H9 (cell line): Measurements from ENCODE around the gene SPATS2. TPM values are rescaled to one million over a fixed set of nuclear protein-coding genes. Genes with fewer than 3 reads are reported as not detected.
A peak's percentile ranks its signal among the peaks of the same experiment; 100 is the strongest.

Experiments
- DNase-seq: peaks from one replicate; pipeline ENCODE4 v3.0.0-alpha.2; 2017
- H2AFZ ChIP-seq: one replicate; pipeline ENCODE4 v1.6.1; 2013; ENCODE audit warnings: mild to moderate bottlenecking, low read length, control low read depth, moderate library complexity
- H2AK5ac ChIP-seq: 2 replicates; pipeline ENCODE4 v1.6.1; 2013; ENCODE audit warnings: low read length, control low read depth, mixed read lengths; ENCODE audit not compliant: insufficient read length
- H2BK120ac ChIP-seq: one replicate; pipeline ENCODE4 v1.6.1; 2013; ENCODE audit warnings: low read depth, mild to moderate bottlenecking, low read length, control low read depth, inconsistent platforms; ENCODE audit not compliant: poor library complexity, severe bottlenecking
- H2BK12ac ChIP-seq: 2 replicates; pipeline ENCODE4 v1.6.1; 2013; ENCODE audit warnings: low read length, control low read depth, mixed read lengths, low read depth; ENCODE audit not compliant: insufficient read length
- H2BK15ac ChIP-seq: 2 replicates; pipeline ENCODE4 v1.6.1; 2013; ENCODE audit warnings: low read depth, low read length, control low read depth
- H2BK20ac ChIP-seq: one replicate; pipeline ENCODE4 v1.6.1; 2013; ENCODE audit warnings: low read depth, mild to moderate bottlenecking, low read length, control low read depth, inconsistent platforms; ENCODE audit not compliant: poor library complexity, severe bottlenecking
- H2BK5ac ChIP-seq: 2 replicates; pipeline ENCODE4 v1.6.1; 2013; ENCODE audit warnings: low read length, control low read depth, mixed read lengths; ENCODE audit not compliant: insufficient read length
- H3K14ac ChIP-seq: 2 replicates; pipeline ENCODE4 v1.6.1; 2013; ENCODE audit warnings: low read length, control low read depth; ENCODE audit not compliant: insufficient read depth
- H3K18ac ChIP-seq: 2 replicates; pipeline ENCODE4 v1.6.1; 2013; ENCODE audit warnings: low read depth, mild to moderate bottlenecking, mixed read lengths, low read length, control low read depth; ENCODE audit not compliant: insufficient read length
- H3K23ac ChIP-seq: 2 replicates; pipeline ENCODE4 v1.6.1; 2013; ENCODE audit warnings: low read length, control low read depth, mixed read lengths, low read depth; ENCODE audit not compliant: insufficient read length
- H3K23me2 ChIP-seq: 2 replicates; pipeline ENCODE4 v1.6.1; 2013; ENCODE audit warnings: low read depth, mild to moderate bottlenecking, mixed read lengths, low read length, control low read depth; ENCODE audit not compliant: insufficient read length, poor library complexity, severe bottlenecking
- H3K27ac ChIP-seq: 2 replicates; pipeline ENCODE4 v1.5.1; 2013; ENCODE audit warnings: low read length, control low read depth, mixed read lengths, low read depth; ENCODE audit not compliant: insufficient read length
- H3K27me3 ChIP-seq: 2 replicates; pipeline ENCODE4 v1.6.1; 2013; ENCODE audit warnings: low read length, control low read depth, inconsistent platforms; ENCODE audit not compliant: insufficient read depth
- H3K4ac ChIP-seq: 2 replicates; pipeline ENCODE4 v1.6.1; 2013; ENCODE audit warnings: low read depth, mild to moderate bottlenecking, control low read depth, inconsistent platforms, low read length, moderate library complexity
- H3K4me1 ChIP-seq: 2 replicates; pipeline ENCODE4 v1.6.1; 2013; ENCODE audit warnings: low read length, control low read depth, inconsistent platforms; ENCODE audit not compliant: insufficient read depth
- H3K4me2 ChIP-seq: 2 replicates; pipeline ENCODE4 v1.6.1; 2013; ENCODE audit warnings: low read length, control low read depth, mixed read lengths; ENCODE audit not compliant: insufficient read length, insufficient read depth
- H3K56ac ChIP-seq: 2 replicates; pipeline ENCODE4 v1.6.1; 2013; ENCODE audit warnings: low read depth, mild to moderate bottlenecking, mixed read lengths, low read length, control low read depth; ENCODE audit not compliant: insufficient read length
- H3K79me1 ChIP-seq: 2 replicates; pipeline ENCODE4 v1.6.1; 2013; ENCODE audit warnings: low read depth, mild to moderate bottlenecking, moderate library complexity, low read length, control low read depth, inconsistent platforms; ENCODE audit not compliant: insufficient read depth, poor library complexity, severe bottlenecking
- H3K79me2 ChIP-seq: 2 replicates; pipeline ENCODE4 v1.6.1; 2013; ENCODE audit warnings: low read length, control low read depth, inconsistent platforms; ENCODE audit not compliant: insufficient read depth
- H3K9ac ChIP-seq: 2 replicates; pipeline ENCODE4 v1.6.1; 2013; ENCODE audit warnings: low read length, control low read depth, mixed read lengths; ENCODE audit not compliant: insufficient read length; ENCODE audit errors: extremely low read depth
- H3K9me3 ChIP-seq: one replicate; pipeline ENCODE4 v1.6.1; 2013; ENCODE audit warnings: low read depth, low read length, inconsistent platforms; ENCODE audit not compliant: control insufficient read depth
- H3T11ph ChIP-seq: one replicate; pipeline ENCODE4 v1.6.1; 2013; ENCODE audit warnings: mild to moderate bottlenecking, low read length, control low read depth, inconsistent platforms
- H4K20me1 ChIP-seq: one replicate; pipeline ENCODE4 v1.6.1; 2013; ENCODE audit not compliant: control insufficient read depth, insufficient read length, insufficient read depth
- H4K5ac ChIP-seq: 2 replicates; pipeline ENCODE4 v1.6.1; 2013; ENCODE audit warnings: low read depth, mild to moderate bottlenecking, mixed read lengths, low read length, control low read depth; ENCODE audit not compliant: insufficient read length
- H4K8ac ChIP-seq: replicated peaks from 2 replicates; pipeline ENCODE4 v1.6.1; 2013; ENCODE audit warnings: low read length, control low read depth, mixed read lengths, low read depth; ENCODE audit not compliant: insufficient read length
- H4K91ac ChIP-seq: 2 replicates; pipeline ENCODE4 v1.6.1; 2013; ENCODE audit warnings: low read depth, mild to moderate bottlenecking, moderate library complexity, mixed read lengths, low read length, control low read depth; ENCODE audit not compliant: insufficient read length
- H3K27ac Mint-ChIP-seq, 3 experiments: 2 replicates in 2 of 3; 3 replicates in 1 of 3; pipeline ENCODE4 v1.8.0; 2020 to 2021; ENCODE audit warnings: mixed read lengths in 3 of 3, mild to moderate bottlenecking in 1 of 3, moderate library complexity in 1 of 3
- H3K27me3 Mint-ChIP-seq: 2 replicates; pipeline ENCODE4 v1.8.0; 2021; ENCODE audit warnings: low read depth, mild to moderate bottlenecking, moderate library complexity, mixed read lengths
- H3K36me3 Mint-ChIP-seq, 3 experiments: 2 replicates in 2 of 3; 3 replicates in 1 of 3; pipeline ENCODE4 v1.8.0; 2020 to 2021; ENCODE audit warnings: low read depth in 3 of 3, mixed read lengths in 3 of 3; ENCODE audit not compliant: insufficient read depth in 1 of 3
- H3K4me1 Mint-ChIP-seq, 2 experiments: 2 replicates each; pipeline ENCODE4 v1.8.0; 2020; ENCODE audit warnings: mixed read lengths in 2 of 2
- H3K4me3 Mint-ChIP-seq, 2 experiments: 2 replicates in 1 of 2; 3 replicates in 1 of 2; pipeline ENCODE4 v1.8.0; 2020 to 2021; ENCODE audit warnings: mild to moderate bottlenecking in 2 of 2, mixed read lengths in 2 of 2, moderate library complexity in 1 of 2
- H3K9me3 Mint-ChIP-seq, 2 experiments: 2 replicates in 1 of 2; 3 replicates in 1 of 2; pipeline ENCODE4 v1.8.0; 2020; ENCODE audit warnings: mild to moderate bottlenecking in 2 of 2, mixed read lengths in 2 of 2, moderate library complexity in 1 of 2
- CTCF ChIP-seq: fragments of 200-600 bp; sonication (generic); conservative IDR thresholded peaks from 3 replicates; pipeline ENCODE4 v1.8.0; 2021; ENCODE audit warnings: antibody characterized with exemption, mild to moderate bottlenecking
- WGBS: extraction: QIAGEN DNeasy Blood & Tissue Kit; methylation state at CpG from one replicate; pipeline ENCODE4 v1.1.7; 2013; ENCODE audit warnings: missing lambda C conversion rate, low lambda C conversion rate, mixed read lengths; ENCODE audit not compliant: insufficient read length; ENCODE audit errors: extremely low coverage; 5-methylcytosine and 5-hydroxymethylcytosine counted together
- total RNA-seq: library from RNA; stranded (reverse); gene quantifications from 2 replicates; pipeline ENCODE4 v1.2.1, GENCODE V29; 2021

The SPATS2 gene
- total RNA-seq, 1 experiment from 2014 or later = 17.1 TPM

GRCh38 chr12:49567611-49568441, 200.6 kb downstream of the SPATS2 start, which contains the start of gene MCRS1:
Gene MCRS1, minus strand, starts transcription at chr12:49568142. Its CDS starts 1,411 bp downstream, at chr12:49566731.
- no peak within 1 kb of the TSS for H3K56ac ChIP-seq
- H3K27ac ChIP-seq = no peak within 1 kb of the TSS
- Mint-ChIP-seq H3K4me3 (peak within 1 kb of the TSS; percentile 98 to 99), H3K9me3 (peaks cover 0 to 6% of the 10 kb centered on the region in 2 experiments; a peak in 3 of 5 replicates), H3K36me3 (peaks cover 16 to 36% (median 34%) of the 10 kb centered on the region in 3 experiments; a peak in 6 of 7 replicates), H3K4me1 (peaks cover 2 to 14% of the 10 kb centered on the region in 2 experiments), H3K27me3 (no peaks in the 10 kb centered on the region; the same call in 1 of the 2 replicates), H3K27ac (peak within 1 kb of the TSS; percentile 99)
- H3T11ph ChIP-seq = no peak within 1 kb of the TSS
- peak; percentile 93 for DNase-seq
- H3K27me3 ChIP-seq = no peaks in the 10 kb centered on the region
- peaks cover 3% of the 10 kb centered on the region for H3K79me1 ChIP-seq
- no peak within 1 kb of the TSS for H4K5ac ChIP-seq
- H3K9ac ChIP-seq = peak within 1 kb of the TSS; percentile 89
- no peak within 1 kb of the TSS for H2BK120ac ChIP-seq
- peak within 1 kb of the TSS; percentile 94 for H3K18ac ChIP-seq
- H2BK20ac ChIP-seq = no peak within 1 kb of the TSS
- H2BK5ac ChIP-seq = no peak within 1 kb of the TSS
- no peaks in the 10 kb centered on the region; the same call in 1 of the 2 replicates for H3K79me2 ChIP-seq
- no peak for TF ChIP-seq CTCF
- no peak within 1 kb of the TSS for H2AK5ac ChIP-seq
- H4K91ac ChIP-seq = no peak within 1 kb of the TSS
- H3K23me2 ChIP-seq = peaks cover 6% of the 10 kb centered on the region
- no peak within 1 kb of the TSS for H2BK12ac ChIP-seq
- H2BK15ac ChIP-seq = no peak within 1 kb of the TSS
- peak within 1 kb of the TSS; percentile 96 for H3K14ac ChIP-seq
- no peak within 1 kb of the TSS for H4K8ac ChIP-seq
- no peak within 1 kb of the TSS for H3K23ac ChIP-seq
- H3K9me3 ChIP-seq = no peaks in the 10 kb centered on the region
- WGBS = no CpG with 5 or more reads among the region's 54 CpGs
- H3K4ac ChIP-seq = no peak within 1 kb of the TSS
- H2AFZ ChIP-seq = peak within 1 kb of the TSS; percentile 86
- H3K4me1 ChIP-seq = no peaks in the 10 kb centered on the region
- H4K20me1 ChIP-seq = no peaks in the 10 kb centered on the region
- H3K4me2 ChIP-seq = peak within 1 kb of the TSS; percentile 74
